ENCODE results near the gene RACK1.
A peak's percentile ranks its signal among the peaks of the same experiment; 100 is the strongest.

The RACK1 gene

DNA sequence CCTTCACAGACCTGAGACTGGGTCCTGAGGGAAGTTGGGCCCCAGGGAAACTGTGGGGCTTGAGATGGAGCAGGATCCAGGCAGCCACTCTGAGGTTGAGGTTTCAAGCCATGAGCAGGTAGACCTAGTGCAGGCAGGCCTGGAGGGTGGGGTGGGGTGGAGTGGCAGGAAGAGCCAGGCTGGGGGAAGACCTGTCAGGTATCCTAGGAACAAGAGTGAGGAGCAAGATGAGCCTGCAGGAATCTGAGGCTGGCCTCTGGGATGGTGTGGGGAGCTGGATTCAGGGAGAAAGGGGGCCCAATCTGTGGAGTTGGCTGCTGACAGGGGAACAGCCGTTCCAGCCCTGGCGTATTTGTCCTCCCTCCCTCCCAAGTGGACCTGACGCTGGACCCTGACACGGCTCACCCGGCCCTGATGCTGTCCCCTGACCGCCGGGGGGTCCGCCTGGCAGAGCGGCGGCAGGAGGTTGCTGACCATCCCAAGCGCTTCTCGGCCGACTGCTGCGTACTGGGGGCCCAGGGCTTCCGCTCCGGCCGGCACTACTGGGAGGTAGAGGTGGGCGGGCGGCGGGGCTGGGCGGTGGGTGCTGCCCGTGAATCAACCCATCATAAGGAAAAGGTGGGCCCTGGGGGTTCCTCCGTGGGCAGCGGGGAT lies 9.8 kb downstream of the RACK1 start:
- no peak for DNase-seq (ENCODE audit: low spot score)

DNA sequence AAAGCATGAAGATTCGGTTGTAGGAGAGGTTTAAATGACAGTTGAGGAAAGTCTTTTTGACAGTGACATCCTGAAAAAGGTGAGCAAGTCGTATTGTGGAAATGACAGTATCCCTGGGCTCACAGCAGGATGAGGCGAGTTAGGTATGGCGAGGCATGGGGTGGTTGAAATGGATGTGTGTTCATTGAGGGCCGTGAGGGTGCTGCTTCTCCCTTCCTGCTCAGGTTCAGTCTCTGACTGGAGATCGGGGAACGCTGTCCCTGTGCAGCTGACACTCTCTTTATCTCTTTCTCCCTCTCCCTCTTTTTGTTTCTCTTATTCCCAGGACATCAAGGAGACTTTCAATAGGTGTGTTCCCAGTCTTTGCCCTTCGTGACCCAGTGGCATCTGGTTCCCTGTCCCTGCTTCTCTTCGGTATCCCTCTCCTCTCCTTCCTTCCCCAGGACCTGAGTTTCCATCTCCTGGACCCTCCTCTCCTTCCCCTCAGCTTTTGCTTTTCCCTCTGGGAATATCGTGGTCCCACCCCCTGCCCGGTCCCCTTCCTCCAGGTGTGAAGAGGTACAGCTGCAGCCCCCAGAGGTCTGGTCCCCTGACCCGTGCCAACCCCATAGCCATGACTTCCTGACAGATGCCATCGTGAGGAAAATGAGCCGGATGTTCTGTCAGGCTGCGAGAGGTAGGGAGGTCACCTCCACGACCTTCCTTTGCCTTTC lies 10.5 kb downstream of the RACK1 start:
- no peak for DNase-seq (ENCODE audit: low spot score)

DNA sequence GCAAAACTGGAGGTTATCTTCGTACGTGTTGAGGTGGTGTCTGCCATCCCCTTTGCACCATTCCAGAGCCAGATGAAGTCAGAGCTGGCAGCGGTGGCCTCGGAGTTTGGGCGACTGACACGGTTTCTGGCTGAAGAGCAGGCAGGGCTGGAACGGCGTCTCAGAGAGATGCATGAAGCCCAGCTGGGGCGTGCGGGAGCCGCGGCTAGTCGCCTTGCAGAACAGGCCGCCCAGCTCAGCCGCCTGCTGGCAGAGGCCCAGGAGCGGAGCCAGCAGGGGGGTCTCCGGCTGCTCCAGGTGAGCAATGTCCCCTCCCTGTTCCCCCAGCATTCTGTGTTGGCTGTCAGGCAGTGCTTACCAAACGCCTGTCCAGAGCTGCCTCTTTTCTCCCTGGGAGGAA lies 11.1 kb downstream of the RACK1 start:
- no peak for DNase-seq (ENCODE audit: low spot score)

DNA sequence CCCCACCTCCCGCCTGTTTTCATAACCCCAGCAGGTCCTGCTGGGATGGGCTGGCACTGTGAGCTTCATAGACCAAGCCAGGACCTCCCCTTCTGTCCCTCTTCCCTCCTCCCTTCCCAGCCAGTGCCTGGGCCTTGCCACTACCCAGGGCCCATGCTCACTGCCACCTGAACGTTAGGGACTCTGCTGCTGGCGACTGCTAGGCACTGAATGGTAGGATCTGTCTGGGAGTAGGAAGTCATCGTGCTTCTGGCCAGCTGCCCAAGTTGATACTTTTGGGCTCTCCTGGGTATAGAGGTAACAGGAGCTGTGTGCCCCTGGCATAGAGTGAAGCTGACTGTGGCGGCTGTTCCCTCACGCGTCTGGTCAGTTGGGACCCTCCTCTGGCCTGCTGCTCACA lies 12.3 kb downstream of the RACK1 start:
- no peak for DNase-seq (ENCODE audit: low spot score)

DNA sequence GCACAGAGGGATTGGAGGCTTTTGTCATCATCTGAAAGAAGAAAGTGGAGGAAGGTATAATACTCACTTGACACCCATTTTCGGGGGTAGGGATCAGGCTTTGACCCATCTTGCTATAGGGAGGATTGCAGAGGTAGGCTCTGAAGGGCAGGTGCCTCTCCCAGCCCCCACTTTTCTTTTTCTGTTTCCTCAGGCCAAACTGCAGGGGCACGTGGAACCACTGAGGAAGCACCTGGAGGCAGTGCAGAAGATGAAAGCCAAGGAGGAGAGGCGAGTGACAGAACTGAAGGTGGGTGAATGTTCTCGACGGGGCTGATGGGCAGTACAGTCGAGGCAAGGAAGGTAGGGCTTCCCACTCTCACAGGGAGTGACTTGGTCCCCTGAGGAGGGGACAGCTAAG lies 13.2 kb downstream of the RACK1 start:
- no peak for DNase-seq (ENCODE audit: low spot score)

DNA sequence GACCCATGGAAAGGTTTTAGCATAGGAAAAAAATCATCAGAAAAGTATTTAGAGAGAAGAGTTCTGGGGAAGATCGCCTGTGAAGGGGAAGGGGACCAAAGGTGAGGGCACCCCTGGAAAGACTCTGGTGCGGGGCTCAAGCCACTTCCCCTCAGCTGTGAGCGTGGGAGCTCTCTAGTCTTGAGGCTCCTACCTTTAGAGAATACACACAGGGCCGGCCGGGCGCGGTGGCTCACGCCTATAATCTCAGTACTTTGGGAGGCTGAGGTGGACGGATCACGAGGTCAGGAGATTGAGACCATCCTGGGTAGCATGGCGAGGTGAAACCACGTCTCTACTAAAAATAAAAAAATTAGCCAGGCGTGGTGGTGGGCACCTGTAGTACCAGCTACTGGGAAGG lies 13.7 kb downstream of the RACK1 start:
- no peak for DNase-seq (ENCODE audit: low spot score)

DNA sequence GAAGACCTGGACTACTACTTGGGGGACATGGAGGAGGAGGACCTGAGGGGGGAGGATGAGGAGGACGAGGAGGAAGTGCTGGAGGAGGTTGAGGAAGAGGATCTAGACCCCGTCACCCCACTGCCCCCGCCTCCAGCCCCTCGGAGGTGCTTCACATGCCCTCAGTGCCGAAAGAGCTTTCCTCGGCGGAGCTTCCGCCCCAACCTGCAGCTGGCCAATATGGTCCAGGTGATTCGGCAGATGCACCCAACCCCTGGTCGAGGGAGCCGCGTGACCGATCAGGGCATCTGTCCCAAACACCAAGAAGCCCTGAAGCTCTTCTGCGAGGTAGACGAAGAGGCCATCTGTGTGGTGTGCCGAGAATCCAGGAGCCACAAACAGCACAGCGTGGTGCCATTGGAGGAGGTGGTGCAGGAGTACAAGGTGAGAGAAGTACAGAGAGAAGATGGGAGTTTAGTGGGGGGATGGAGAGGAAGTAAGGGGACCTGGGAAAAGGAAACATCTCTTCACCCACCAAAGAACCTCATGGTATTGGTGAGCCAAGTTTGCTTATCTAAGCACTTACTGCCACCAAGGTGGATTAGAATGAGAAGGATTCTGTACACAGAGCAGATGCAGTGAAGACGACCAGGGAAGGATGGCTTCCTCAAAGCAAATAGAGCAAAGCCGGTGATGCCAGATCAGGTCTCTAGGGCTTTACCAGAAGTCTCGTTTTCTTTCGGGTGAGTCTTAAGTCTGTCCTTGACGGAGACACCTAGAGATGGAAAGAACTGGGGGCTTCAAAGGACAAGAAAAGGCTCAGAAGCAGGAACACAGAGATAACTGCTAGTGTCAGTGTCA lies 19.1 kb downstream of the RACK1 start:
- no peak for DNase-seq (ENCODE audit: low spot score)

DNA sequence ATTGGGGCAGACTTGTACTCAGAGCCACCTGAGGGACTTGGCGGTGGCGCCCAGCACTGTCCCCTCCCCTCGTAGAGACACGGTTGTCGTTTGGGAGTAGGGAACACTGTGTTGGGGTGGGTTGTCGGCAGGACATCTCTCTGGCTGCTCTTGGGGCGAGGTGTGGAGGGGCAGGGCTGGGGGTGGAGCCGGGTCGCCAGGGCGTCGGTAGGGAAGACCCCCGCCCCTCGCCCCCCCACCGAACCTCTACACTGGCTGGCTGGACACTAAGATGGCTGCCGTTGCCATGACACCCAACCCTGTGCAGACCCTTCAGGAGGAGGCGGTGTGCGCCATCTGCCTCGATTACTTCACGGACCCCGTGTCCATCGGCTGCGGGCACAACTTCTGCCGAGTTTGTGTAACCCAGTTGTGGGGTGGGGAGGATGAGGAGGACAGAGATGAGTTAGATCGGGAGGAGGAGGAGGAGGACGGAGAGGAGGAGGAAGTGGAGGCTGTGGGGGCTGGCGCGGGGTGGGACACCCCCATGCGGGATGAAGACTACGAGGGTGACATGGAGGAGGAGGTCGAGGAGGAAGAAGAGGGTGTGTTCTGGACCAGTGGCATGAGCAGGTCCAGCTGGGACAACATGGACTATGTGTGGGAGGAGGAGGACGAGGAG lies 19.8 kb downstream of the RACK1 start:
- DNase-seq (ENCODE audit: low spot score): peak; percentile 62

DNA sequence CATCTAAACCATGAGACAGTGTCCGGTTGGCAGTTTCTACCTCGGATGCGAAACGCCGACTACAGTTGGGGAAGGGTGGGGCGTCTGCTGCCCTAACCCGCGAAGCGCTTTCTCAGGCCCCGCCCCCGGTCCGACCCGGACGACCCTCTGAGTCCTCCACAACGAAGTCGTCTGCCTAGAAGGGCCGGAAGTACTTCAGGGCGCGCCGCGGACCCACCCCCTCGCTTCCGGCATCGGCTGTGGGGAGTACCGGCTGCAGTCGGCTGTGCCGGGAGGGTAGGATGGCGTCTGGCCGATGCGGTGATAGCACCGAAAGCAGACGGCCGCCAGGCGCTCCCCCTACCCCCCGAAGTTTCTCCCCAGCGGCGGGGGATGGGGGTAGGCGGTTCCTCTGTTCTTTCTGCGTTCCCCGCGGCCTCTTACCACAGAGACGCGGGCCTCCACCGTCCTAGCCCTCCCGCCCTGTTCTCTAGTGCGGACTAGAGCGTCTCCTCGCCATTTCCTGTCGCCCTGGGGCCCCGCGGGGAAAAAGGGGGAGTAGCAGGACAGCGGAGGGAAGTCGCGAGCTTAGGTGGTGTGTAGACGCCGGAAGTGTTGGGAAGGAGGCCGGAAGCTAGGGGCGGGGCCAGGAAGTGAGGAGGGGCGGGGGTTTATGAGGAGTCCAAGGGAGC lies 20.5 kb downstream of the RACK1 start, which contains the start of gene TRIM41:
Gene TRIM41, plus strand, starts transcription at position 224 of the 671 bp plus-strand sequence. CDS start 719 bp downstream, outside the sequence.
- DNase-seq (ENCODE audit: low spot score): peak; percentile 87

DNA sequence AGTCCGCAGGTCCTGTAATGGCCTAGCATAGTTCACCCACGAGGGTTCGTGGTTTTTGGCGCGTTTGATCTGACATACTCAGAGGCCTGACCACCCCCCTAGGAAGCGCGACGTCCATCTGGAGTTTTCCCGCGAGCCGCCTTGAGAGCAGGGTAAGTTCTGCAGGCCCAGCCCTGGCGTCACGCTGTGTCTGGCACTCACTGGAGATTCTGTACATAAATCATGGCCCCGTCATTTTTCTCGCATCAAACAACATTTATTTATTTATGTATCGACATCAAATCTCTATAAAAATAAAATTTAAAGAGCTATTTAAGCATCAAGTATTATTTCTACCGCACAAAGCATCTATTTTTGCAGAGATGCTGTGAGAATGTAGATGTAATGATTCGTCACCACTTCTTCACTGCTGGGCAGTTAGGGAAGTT lies 21.1 kb downstream of the RACK1 start:
- no peak for DNase-seq (ENCODE audit: low spot score)

DNA sequence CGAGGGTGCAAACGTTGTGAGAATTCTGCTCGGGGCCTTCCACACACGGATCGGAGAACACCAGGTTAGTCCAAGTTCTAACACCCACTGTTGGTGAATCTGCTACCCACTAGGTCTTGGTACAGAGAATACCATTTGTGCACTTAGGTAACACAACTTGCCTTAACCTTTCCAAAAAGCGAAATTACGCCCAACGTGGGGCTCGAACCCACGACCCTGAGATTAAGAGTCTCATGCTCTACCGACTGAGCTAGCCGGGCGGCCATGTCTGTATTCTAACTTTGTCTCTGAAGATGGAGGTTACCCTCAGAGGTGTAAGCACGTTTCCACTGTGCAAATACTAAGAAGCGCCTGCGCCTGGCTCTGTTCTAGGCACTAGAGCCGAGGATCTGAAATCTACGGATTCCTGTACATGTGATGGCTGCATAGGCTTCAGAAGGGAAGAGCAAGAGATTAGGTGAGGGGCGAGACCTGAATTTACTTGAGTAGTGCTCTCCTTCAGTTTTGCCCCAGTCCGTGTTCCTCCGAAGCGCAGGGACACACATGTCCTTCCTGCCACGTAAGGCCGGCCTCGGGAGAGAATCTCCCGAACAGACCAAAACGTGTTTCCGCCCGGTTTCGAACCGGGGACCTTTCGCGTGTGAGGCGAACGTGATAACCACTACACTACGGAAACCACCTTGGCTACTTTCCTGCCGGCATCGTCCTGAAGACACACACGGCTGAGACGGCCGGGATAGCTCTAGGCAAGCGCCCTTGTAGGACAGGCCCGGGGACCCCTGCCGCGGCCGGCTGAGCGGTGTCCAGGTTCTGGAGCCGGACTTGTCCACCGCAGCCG lies 21.7 kb downstream of the RACK1 start:
- DNase-seq (ENCODE audit: low spot score): peak; percentile 70

DNA sequence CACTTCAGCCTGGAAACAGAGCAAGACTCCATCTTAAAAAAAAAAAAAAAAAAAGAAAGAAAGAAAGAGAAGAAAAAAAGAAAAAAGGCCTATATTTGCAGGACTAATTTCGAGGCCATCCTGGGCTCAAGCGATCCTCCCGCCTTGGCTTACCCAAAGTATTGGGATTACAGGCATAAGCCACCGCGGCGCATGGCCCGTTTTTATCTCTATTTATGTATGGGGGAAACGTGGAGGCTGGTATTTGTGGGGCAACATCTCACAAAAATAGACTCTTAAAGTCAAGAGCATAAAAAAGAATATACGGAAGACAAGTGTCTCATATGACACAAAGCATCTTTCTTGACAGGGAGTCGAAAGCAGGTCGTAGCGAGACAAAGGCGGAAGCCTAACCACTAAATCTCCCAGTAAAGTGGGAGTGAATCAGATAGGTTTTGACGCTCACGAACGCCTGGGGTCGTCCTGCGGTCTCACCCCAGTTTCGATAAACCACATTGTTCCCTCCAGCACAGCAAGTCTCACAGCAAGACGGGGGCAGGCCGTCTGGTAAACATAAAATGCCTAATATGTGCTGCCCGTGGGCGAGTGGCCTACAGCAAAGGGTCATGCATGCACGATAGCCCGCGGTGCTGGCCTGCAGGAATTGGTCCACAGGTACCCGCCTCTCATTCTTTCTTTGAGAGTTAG lies 22.5 kb downstream of the RACK1 start:
- no peak for DNase-seq (ENCODE audit: low spot score)

DNA sequence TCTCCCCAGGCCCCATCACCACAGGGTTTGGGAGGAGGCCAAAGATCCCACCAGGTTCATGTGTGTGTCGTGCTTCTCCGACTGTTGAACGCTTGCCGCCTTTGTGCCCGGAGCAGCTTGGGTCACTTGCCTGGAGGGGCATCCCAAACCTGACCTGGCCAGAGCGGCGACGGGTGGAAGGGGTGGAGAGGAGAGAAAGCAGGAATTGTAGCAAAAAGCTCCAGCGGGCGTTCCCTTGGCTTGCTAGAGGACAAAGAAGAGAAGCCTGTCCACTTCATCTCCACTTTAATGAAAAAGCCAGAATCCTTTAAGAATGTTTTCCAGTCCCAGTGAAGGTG lies 23.6 kb downstream of the RACK1 start:
- no peak for DNase-seq (ENCODE audit: low spot score)

DNA sequence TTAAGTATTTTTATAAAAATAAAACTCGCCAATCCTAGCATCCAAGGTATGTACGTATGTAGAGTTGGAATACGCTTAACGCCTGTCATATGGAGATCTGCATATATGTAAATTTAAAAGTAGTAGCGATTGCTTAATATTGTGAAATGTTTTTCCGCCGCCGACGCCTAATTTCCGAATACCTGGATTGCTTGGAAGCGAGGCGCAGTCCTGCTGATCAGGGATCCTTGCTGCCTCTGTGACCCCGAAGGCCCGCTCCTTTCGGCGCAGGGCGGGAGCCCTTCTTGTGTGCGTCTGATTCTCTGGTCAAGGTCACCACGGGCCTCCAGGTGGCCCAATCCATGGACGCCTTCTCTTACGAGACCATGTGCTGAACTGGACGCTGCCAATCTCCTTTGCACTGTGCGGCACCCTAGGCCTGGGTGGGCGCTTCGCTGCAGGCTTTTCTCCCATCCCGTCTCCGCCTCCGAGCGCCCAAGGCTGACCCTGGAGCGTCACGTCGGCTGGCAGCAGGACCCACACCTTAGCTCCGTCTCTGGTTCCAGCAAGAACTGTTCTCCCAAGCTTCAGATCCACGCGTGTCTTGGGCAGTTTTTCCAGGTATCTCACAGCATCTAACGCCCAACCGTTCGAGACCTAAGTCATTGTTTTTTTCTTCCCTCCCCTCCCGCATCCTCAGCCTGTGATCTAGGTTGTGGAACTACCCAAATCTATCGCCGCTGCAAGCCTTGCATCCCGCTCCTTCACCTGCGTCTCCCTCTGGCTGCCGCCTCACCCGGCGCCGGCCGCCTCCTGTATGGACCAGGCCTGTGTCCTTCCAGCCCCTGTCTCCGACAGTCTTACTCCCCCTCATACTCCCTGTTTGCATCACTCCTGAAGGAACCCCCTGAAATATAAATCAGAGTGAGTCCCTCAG lies 24.2 kb downstream of the RACK1 start:
- DNase-seq (ENCODE audit: low spot score): no peak

DNA sequence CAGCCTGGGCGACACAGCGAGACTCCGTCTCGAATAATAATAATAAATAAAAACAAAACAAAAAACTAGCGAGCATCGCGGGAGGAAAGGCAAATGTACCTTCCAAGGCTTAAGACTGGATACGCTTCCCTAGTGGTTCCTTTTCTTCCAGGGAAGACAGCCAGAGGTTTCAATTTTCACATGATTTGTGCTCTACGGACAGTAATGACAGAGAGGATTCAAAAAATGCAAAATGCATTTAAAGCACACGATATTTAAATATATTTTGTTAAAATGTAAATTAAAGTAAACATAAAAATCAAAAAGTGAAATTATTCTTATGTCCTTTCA lies 24.9 kb downstream of the RACK1 start:
- DNase-seq (ENCODE audit: low spot score): no peak

DNA sequence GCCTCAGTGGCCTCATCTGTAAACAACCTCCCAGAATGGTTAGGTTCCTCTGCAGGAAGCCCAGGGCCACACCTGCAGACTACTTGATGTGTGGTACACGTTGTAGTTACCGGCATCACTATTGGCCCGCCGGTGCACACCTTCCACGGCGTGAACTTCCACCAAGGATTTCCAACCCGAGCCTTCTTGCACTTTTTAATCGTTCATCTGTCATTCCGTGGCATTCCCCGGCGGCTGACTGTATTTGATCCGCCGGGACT lies 26.0 kb downstream of the RACK1 start:
- DNase-seq (ENCODE audit: low spot score): no peak

DNA sequence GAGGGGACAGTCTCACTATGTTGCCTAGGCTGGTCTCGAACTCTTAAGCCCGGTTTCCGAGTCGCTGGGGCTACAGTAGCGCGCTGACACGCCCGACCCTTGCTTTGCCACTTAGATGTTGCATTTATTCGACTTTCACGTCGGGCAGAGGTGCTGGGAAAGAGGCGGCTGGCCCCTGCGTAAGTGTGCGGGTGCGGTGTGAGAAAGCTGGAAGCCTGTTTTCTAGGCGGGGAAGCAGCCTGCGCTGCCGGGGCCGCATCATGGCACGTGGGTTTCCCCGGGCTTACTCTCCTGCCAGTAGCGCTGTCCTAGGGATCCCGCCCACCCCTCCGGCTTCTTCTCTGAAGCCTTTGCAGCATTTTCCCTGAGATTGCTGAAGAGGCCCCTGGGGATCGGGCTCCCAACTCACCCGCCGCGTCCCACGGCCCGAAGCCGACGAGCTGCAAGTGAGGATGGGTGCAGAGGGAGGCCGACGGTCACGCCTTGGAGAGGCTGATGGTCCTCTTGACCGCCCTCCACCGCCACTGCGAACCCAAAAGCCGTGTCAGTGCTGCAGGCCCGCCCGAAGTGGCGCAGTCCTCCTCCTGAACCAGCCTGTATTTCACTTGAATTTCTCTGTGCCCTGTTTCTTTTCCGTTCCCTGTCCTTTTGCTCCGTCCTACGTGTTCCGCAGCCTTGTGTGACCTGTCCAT lies 26.4 kb downstream of the RACK1 start:
- DNase-seq (ENCODE audit: low spot score): peak; percentile 69

DNA sequence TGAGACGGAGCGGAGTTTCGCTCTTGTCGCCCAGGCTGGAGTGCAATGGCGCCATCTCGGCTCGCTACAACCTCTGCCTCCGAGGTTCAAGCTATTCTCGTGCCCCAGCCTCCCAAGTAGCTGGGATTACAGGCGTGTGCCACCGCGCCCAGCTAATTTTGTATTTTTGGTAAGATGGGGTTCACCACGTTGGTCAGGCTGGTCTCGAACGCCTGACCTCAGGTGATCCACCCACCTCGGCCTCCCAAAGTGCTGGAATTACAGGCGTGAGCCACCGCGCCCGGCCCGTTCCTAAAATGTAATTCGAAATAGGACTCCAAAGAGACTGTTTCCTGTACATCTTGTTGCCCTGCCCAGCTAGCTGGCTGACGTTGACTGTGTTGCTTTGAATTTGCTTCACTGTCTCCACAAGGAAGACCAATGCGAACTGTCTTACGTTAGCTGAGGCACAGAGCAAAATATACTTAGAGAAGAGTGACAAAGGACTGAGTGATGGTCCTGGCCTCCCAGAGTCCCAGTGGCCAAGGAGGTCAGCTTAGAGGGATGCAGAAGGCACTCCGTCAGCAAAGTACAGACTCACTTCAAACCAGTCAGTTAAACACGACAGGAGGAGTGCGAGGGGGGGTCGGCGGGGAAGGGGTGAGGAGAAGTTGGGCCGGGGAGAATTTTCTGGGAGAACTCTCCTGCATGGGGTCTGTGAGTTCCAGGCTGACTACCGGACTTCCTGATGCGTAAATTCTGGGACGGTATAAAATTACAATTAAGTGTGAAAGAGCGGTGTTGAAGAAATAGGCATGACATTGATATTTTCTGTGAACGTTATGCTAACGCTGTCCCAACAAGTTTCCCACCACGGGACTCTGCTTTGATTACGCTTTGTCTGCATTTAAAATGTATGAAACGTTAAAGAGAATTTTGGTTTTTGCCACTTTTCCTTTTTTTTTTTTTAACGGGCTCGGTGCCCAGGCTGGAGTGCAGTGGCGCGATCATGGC lies 27.4 kb downstream of the RACK1 start:
- DNase-seq (ENCODE audit: low spot score): no peak

All from D341Med (cell line).